ENCODE results near the gene PPP6R3. TPM values are rescaled to one million over a fixed set of nuclear protein-coding genes. Genes with fewer than 3 reads are reported as not detected.

Gene PPP6R3
- total RNA-seq, 1 donor from 2014 or later: 81.3 TPM

- DNase-seq (ENCODE audit: low spot score): no peak
Observed at GRCh38 chr11:68549789-68550484, 89.4 kb downstream of the PPP6R3 start.

GRCh38 chr11:68550485-68550817, 89.9 kb downstream of the PPP6R3 start:
- no peak for DNase-seq (ENCODE audit: low spot score)

GRCh38 chr11:68551223-68551622, 90.7 kb downstream of the PPP6R3 start:
- DNase-seq (ENCODE audit: low spot score): no peak

GRCh38 chr11:68551777-68552176, 91.2 kb downstream of the PPP6R3 start:
- DNase-seq (ENCODE audit: low spot score): no peak

- DNase-seq (ENCODE audit: low spot score): no peak
Observed at GRCh38 chr11:68552542-68552941, 92.0 kb downstream of the PPP6R3 start.

GRCh38 chr11:68560216-68560615, 99.7 kb downstream of the PPP6R3 start:
- DNase-seq (ENCODE audit: low spot score): no peak

GRCh38 chr11:68563454-68563853, 102.9 kb downstream of the PPP6R3 start:
- no peak for DNase-seq (ENCODE audit: low spot score)

- DNase-seq (ENCODE audit: low spot score): no peak
Observed at GRCh38 chr11:68564261-68564660, 103.7 kb downstream of the PPP6R3 start.

GRCh38 chr11:68565768-68566167, 105.2 kb downstream of the PPP6R3 start:
- no peak for DNase-seq (ENCODE audit: low spot score)

GRCh38 chr11:68567553-68567952, 107.0 kb downstream of the PPP6R3 start:
- DNase-seq (ENCODE audit: low spot score): no peak

GRCh38 chr11:68569357-68569756, 108.8 kb downstream of the PPP6R3 start:
- no peak for DNase-seq (ENCODE audit: low spot score)

GRCh38 chr11:68570691-68571090, 110.1 kb downstream of the PPP6R3 start:
- no peak for DNase-seq (ENCODE audit: low spot score)

- no peak for DNase-seq (ENCODE audit: low spot score)
Observed at GRCh38 chr11:68574308-68574707, 113.8 kb downstream of the PPP6R3 start.

- DNase-seq (ENCODE audit: low spot score): no peak
Observed at GRCh38 chr11:68575025-68575665, 114.6 kb downstream of the PPP6R3 start.

- DNase-seq (ENCODE audit: low spot score): no peak
Observed at GRCh38 chr11:68579455-68579854, 118.9 kb downstream of the PPP6R3 start.

- DNase-seq (ENCODE audit: low spot score): no peak
Observed at GRCh38 chr11:68581439-68581838, 120.9 kb downstream of the PPP6R3 start.

- no peak for DNase-seq (ENCODE audit: low spot score)
Observed at GRCh38 chr11:68581901-68582300, 121.3 kb downstream of the PPP6R3 start.

- DNase-seq (ENCODE audit: low spot score): no peak
Observed at GRCh38 chr11:68582416-68583040, 122.0 kb downstream of the PPP6R3 start.

GRCh38 chr11:68583041-68583446, 122.5 kb downstream of the PPP6R3 start:
- DNase-seq (ENCODE audit: low spot score): no peak

GRCh38 chr11:68584097-68584496, 123.5 kb downstream of the PPP6R3 start:
- no peak for DNase-seq (ENCODE audit: low spot score)

- DNase-seq (ENCODE audit: low spot score): no peak
Observed at GRCh38 chr11:68584991-68585524, 124.5 kb downstream of the PPP6R3 start.

GRCh38 chr11:68589547-68590216, 129.1 kb downstream of the PPP6R3 start:
- DNase-seq (ENCODE audit: low spot score): no peak
